ENCODE results near the gene AGFG2. TPM values are rescaled to one million over a fixed set of nuclear protein-coding genes. Genes with fewer than 3 reads are reported as not detected.

AGFG2 gene
- total RNA-seq, 1 donor from 2014 or later: 30.0 TPM

DNA sequence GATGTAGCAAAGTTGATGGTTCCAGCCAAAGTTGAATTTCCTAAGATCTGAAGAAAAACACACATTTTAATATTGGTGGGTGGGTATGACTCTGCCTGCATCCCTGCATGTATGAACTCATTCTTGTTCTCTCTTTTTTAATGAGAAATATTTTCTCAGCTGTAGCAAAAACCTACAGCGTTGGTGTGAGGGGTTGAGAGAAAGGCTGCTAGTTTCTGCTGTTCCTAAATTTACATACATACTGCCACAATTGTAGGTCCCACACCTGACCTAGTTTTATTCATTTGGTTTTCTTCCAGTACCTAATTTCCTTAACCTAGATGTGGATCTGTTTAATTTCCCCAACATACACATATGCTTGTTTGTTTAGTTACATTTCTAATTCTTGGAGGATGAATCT is 4.6 kb downstream of the AGFG2 start:
- Histone ChIP-seq H3K4me3 (no peak overlapping the region), H3K36me3 (no peaks in the 10 kb centered on the region), H3K27ac (peak overlapping the region; percentile 91 to 94), H3K9me3 (no peaks in the 10 kb centered on the region), H3K27me3 (no peaks in the 10 kb centered on the region), H3K4me1 (peaks cover 26 to 58% of the 10 kb centered on the region in 2 donors)
- no peak for TF ChIP-seq CTCF (IDR thresholded peaks at IDR 0.05)
- no peak for DNase-seq (ENCODE audit: low spot score in 2 of 2)
- intact Hi-C loops (cut with DNase I): loop anchor here (10.0 kb wide), 1 partner anchor 311 kb away; the partner anchor contains the start of gene SLC12A9

DNA sequence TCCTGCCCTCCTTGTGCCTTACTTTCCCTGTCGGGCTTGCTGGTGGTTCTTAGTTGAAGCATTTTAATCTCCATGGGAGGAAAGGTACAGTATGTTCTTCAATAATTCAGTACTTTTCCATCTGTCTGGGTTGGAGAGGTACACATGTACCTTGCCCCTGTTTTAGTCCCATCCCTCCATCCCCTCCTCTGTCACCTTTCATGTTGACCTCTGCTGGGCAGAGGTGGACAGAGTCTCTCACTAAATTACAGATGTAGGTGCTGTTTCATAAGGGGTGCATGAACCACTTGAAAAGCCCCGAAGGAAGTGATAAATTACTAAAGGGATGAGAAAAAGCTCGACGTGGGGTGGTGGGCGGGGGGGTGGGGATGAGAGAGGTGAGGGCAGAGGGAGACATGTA is 5.4 kb downstream of the AGFG2 start:
- no peak for DNase-seq (ENCODE audit: low spot score in 2 of 2)
- Histone ChIP-seq H3K4me3 (peak overlapping the region in 1 of 2 donors; percentile 14), H3K4me1 (peaks cover 28 to 57% of the 10 kb centered on the region in 2 donors), H3K9me3 (no peaks in the 10 kb centered on the region), H3K36me3 (peaks cover 0 to 2% of the 10 kb centered on the region in 2 donors), H3K27me3 (no peaks in the 10 kb centered on the region), H3K27ac (peak overlapping the region; percentile 91 to 94)
- intact Hi-C loops (cut with DNase I): loop anchor here (10.0 kb wide), 1 partner anchor 310 kb away; the partner anchor contains the start of gene SLC12A9
- no peak for TF ChIP-seq CTCF (IDR thresholded peaks at IDR 0.05)

DNA sequence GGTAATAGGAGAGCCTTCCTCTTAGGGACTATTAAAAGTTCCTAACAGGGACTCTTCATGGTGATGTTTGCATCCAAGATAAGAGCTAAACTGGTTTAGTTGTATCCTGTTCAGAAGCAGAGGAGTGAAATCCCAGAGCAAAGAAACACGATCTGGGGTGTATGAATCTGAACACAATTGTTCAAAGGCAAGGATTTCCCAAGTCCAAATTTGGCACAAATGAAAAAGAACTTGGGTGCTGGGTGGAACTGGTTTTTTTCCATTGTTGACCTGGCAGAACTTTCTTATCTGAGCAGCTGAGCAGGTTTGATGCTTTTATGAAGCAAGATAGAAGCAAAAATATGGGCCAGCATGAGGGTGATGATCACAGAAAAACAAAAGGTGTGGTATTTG is 6.0 kb downstream of the AGFG2 start:
- no peak for DNase-seq (ENCODE audit: low spot score in 2 of 2)
- intact Hi-C loops (cut with DNase I): loop anchor here (5.0 to 10.0 kb wide), 2 partner anchors 127 to 310 kb away; partner anchors contain the start of genes GNB2 and SLC12A9
- no peaks in the 10 kb centered on the region for H3K9me3 ChIP-seq
- peaks cover 0 to 8% of the 10 kb centered on the region in 2 donors for H3K36me3 ChIP-seq
- H3K4me3 ChIP-seq: peak overlapping the region; percentile 7 to 14
- H3K4me1 ChIP-seq: peaks cover 28 to 52% of the 10 kb centered on the region in 2 donors
- peak overlapping the region; percentile 91 to 94 for H3K27ac ChIP-seq
- no peaks in the 10 kb centered on the region for H3K27me3 ChIP-seq
- TF ChIP-seq CTCF (IDR thresholded peaks at IDR 0.05): no peak

DNA sequence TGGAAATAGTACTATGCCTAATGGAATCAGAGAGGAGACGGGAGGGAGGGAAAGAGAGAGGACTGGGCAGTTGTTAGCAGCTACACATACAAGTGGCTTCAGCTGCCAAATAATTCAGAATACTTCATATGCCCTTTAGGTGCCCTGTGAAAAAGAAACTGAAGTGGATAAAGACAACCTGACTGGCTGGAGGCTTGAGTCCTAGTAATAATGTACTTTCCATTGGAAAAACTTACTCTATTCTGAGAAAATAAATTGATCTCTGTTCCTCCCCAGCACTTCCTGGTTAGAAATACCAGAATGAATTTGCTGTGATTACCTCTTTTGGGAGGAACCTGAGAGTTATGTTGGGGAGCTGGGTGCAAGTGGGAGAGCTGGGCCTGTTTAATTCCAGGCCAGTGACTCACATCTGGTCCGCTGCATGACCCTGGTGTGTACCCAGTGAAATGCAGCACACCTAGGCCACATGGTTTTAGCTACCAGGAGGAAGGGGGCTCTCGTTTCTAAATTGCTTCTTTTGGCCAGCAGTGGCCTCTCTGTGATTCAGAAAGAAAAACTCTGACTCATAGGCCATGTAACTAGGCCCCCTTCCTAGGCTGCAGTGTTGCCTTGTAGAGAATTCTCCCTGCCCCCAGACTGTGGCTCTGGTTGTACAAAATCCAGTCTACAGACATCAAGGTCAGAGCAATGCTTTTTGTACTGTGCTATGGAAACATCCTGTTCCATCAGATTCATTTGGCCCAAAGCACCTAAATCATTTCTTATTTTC is 6.5 kb downstream of the AGFG2 start:
- H3K4me1 ChIP-seq: peaks cover 28 to 46% of the 10 kb centered on the region in 2 donors
- H3K4me3 ChIP-seq: peak overlapping the region; percentile 11 to 14

More for the DNA sequence above, 6.5 kb downstream of the AGFG2 start:
- Histone ChIP-seq H3K36me3 (peaks cover 0 to 11% of the 10 kb centered on the region in 2 donors), H3K27me3 (no peaks in the 10 kb centered on the region), H3K27ac (peak overlapping the region; percentile 91 to 94), H3K9me3 (no peaks in the 10 kb centered on the region)
- intact Hi-C loops (cut with DNase I): loop anchor here (2.0 to 10.0 kb wide), 3 partner anchors 41 to 309 kb away; partner anchors contain the start of genes FBXO24, GNB2, LRCH4 and SLC12A9
- peak in 1 of 3 experiments; percentile 3 for TF ChIP-seq CTCF (IDR thresholded peaks at IDR 0.05)
- DNase-seq (ENCODE audit: low spot score in 2 of 2): peak; percentile 59 to 91

All from ascending aorta (tissue), 2 donors.